Measurements from ENCODE around the gene WIPF2. TPM values are rescaled to one million over a fixed set of nuclear protein-coding genes. Genes with fewer than 3 reads are reported as not detected.

WIPF2 gene
- total RNA-seq, 1 donor from 2014 or later = 32.2 TPM

DNA sequence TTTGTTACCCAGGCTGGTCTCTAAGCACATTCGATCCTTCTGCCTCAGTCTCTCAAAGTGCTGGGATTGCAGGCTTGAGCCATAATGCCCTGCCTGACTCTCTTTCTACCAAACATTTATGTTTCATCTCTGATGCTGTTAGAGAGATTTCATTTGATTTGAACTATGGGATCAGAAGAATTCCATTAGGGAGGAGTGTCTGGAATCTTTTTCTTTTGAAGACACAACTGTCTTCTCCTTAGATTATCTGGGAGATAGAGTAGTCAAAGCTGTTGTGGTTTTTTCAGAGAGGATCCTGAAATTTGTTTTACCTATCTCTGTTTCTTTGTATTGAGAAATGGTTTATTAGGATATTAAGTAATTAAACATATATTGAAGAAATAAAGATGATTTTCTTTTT lies 29.4 kb downstream of the WIPF2 start:
- no peak overlapping the region for H3K27ac Mint-ChIP-seq (ENCODE audit: unreplicated experiment)
- TF ChIP-seq, protein P1, sequence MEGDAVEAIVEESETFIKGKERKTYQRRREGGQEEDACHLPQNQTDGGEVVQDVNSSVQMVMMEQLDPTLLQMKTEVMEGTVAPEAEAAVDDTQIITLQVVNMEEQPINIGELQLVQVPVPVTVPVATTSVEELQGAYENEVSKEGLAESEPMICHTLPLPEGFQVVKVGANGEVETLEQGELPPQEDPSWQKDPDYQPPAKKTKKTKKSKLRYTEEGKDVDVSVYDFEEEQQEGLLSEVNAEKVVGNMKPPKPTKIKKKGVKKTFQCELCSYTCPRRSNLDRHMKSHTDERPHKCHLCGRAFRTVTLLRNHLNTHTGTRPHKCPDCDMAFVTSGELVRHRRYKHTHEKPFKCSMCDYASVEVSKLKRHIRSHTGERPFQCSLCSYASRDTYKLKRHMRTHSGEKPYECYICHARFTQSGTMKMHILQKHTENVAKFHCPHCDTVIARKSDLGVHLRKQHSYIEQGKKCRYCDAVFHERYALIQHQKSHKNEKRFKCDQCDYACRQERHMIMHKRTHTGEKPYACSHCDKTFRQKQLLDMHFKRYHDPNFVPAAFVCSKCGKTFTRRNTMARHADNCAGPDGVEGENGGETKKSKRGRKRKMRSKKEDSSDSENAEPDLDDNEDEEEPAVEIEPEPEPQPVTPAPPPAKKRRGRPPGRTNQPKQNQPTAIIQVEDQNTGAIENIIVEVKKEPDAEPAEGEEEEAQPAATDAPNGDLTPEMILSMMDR (IDR thresholded peaks at IDR 0.05; ENCODE audit: unreplicated experiment) = no peak
- no peak for DNase-seq (ENCODE audit: low spot score)
- H3K4me3 Mint-ChIP-seq (ENCODE audit: unreplicated experiment) = no peak overlapping the region
- no peaks in the 10 kb centered on the region for H3K27me3 Mint-ChIP-seq (ENCODE audit: unreplicated experiment)
- H3K9me3 Mint-ChIP-seq (ENCODE audit: unreplicated experiment) = no peaks in the 10 kb centered on the region
- H3K4me1 Mint-ChIP-seq (ENCODE audit: unreplicated experiment) = peaks cover 2% of the 10 kb centered on the region
- H3K36me3 Mint-ChIP-seq (ENCODE audit: low read depth, unreplicated experiment) = peaks cover 5% of the 10 kb centered on the region

DNA sequence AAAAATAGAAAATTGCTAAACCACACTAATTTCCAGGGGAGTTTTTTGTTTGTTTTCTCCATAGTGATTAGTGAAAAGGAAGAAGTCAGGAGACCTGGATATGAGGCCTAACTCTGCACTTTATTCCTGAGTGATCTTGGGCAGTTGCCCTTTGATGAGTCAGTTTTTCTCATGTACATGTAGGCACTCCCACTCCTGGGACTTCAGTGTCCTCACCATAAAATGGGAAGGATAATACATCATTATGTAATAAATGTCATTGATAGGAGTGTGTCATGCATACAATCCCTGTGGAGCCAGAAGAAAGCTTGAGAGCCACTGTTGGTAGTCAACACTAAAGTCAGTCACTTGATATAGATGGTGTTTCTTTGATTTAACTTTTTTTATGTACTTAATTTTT lies 32.5 kb downstream of the WIPF2 start:
- DNase-seq (ENCODE audit: low spot score) = no peak
- peaks cover 1% of the 10 kb centered on the region for H3K36me3 Mint-ChIP-seq (ENCODE audit: low read depth, unreplicated experiment)
- no peak overlapping the region for H3K4me3 Mint-ChIP-seq (ENCODE audit: unreplicated experiment)
- no peaks in the 10 kb centered on the region for H3K9me3 Mint-ChIP-seq (ENCODE audit: unreplicated experiment)
- TF ChIP-seq, protein P1 (IDR thresholded peaks at IDR 0.05; ENCODE audit: unreplicated experiment) = no peak
- peaks cover 4% of the 10 kb centered on the region for H3K4me1 Mint-ChIP-seq (ENCODE audit: unreplicated experiment)
- no peak overlapping the region for H3K27ac Mint-ChIP-seq (ENCODE audit: unreplicated experiment)
- no peaks in the 10 kb centered on the region for H3K27me3 Mint-ChIP-seq (ENCODE audit: unreplicated experiment)

DNA sequence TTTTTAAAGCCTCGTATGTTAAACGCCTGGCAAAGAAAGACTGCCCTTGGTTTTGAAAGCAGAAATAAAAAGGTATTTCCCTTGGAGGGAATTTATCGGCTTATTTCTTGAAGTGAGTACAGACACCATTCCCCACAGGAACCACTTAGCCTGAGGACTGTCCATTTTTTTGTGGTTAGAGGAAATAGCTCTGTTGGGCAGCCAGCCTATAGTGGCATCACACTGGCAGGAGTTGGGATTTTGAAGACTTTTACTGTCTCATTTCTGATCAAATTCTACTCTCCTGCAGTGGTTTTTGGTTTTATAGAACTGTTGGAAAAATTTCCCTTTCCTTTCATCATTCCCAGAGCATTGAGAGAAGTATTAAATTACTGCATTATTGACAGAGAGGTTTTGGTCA lies 34.5 kb downstream of the WIPF2 start:
- no peaks in the 10 kb centered on the region for H3K27me3 Mint-ChIP-seq (ENCODE audit: unreplicated experiment)
- no peaks in the 10 kb centered on the region for H3K9me3 Mint-ChIP-seq (ENCODE audit: unreplicated experiment)
- TF ChIP-seq, protein P1 (IDR thresholded peaks at IDR 0.05; ENCODE audit: unreplicated experiment) = no peak
- H3K4me1 Mint-ChIP-seq (ENCODE audit: unreplicated experiment) = peaks cover 4% of the 10 kb centered on the region
- peaks cover 9% of the 10 kb centered on the region for H3K36me3 Mint-ChIP-seq (ENCODE audit: low read depth, unreplicated experiment)
- no peak for DNase-seq (ENCODE audit: low spot score)
- H3K27ac Mint-ChIP-seq (ENCODE audit: unreplicated experiment) = no peak overlapping the region
- no peak overlapping the region for H3K4me3 Mint-ChIP-seq (ENCODE audit: unreplicated experiment)

DNA sequence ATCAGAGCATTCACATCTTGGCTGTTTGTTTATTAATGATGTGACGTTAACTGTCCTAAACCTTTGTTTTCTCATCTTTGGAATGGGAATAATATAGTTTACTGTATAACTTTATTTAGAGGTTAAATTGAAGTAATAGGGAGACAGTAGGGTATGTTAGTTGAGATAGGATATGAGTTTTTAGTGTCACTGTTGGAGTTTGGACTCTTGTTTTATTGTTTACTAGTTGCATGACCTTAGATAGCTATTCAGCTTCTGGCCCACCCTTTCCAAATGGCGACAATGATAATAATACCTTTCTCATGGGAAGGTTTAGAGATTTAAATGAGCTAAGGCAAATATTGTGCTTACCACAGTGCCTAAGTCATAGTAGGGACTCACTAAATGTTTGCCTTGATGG lies 40.4 kb downstream of the WIPF2 start:
- Mint-ChIP-seq H3K4me1 (ENCODE audit: unreplicated experiment) (no peaks in the 10 kb centered on the region), H3K9me3 (ENCODE audit: unreplicated experiment) (no peaks in the 10 kb centered on the region), H3K27ac (ENCODE audit: unreplicated experiment) (no peak overlapping the region), H3K4me3 (ENCODE audit: unreplicated experiment) (no peak overlapping the region), H3K36me3 (ENCODE audit: low read depth, unreplicated experiment) (peaks cover 32% of the 10 kb centered on the region), H3K27me3 (ENCODE audit: unreplicated experiment) (peaks cover 4% of the 10 kb centered on the region)
- TF ChIP-seq, protein P1 (IDR thresholded peaks at IDR 0.05; ENCODE audit: unreplicated experiment) = no peak
- DNase-seq (ENCODE audit: low spot score) = no peak

DNA sequence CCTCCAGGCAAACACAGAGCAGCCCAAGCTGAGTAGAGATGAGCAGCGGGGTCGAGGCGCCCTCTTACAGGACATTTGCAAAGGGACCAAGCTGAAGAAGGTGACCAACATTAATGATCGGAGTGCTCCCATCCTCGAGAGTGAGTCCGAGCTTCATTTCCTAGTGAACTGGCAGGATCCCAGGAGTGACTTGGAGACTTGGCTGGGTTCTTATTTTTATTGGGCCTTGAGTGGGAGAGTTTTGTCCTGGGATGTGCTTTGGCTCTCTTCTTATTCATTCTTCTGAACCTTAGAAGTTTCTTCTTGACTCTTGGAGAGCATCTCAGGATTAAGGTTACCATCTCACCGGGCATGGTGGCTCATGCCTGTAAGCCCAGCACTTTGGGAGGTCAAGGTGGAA lies 41.4 kb downstream of the WIPF2 start:
- Mint-ChIP-seq H3K27ac (ENCODE audit: unreplicated experiment) (no peak overlapping the region), H3K9me3 (ENCODE audit: unreplicated experiment) (no peaks in the 10 kb centered on the region), H3K36me3 (ENCODE audit: low read depth, unreplicated experiment) (peaks cover 32% of the 10 kb centered on the region), H3K27me3 (ENCODE audit: unreplicated experiment) (peaks cover 4% of the 10 kb centered on the region), H3K4me1 (ENCODE audit: unreplicated experiment) (no peaks in the 10 kb centered on the region), H3K4me3 (ENCODE audit: unreplicated experiment) (no peak overlapping the region)
- TF ChIP-seq, protein P1 (IDR thresholded peaks at IDR 0.05; ENCODE audit: unreplicated experiment) = no peak
- DNase-seq (ENCODE audit: low spot score) = no peak
